Superior temporal gyrus (tissue), 1 donor: ENCODE measurements around the gene SORBS2.
"Not testable (repeated sequence)": the region's sequence is repeated elsewhere in the genome, so short reads cannot be mapped to it uniquely, and the experiment has no call there.

Experiments
- DNase-seq: peaks from one replicate; pipeline ENCODE4 v3.0.0-alpha.2; 2016; ENCODE audit errors: extremely low spot score

Gene SORBS2, protein sequence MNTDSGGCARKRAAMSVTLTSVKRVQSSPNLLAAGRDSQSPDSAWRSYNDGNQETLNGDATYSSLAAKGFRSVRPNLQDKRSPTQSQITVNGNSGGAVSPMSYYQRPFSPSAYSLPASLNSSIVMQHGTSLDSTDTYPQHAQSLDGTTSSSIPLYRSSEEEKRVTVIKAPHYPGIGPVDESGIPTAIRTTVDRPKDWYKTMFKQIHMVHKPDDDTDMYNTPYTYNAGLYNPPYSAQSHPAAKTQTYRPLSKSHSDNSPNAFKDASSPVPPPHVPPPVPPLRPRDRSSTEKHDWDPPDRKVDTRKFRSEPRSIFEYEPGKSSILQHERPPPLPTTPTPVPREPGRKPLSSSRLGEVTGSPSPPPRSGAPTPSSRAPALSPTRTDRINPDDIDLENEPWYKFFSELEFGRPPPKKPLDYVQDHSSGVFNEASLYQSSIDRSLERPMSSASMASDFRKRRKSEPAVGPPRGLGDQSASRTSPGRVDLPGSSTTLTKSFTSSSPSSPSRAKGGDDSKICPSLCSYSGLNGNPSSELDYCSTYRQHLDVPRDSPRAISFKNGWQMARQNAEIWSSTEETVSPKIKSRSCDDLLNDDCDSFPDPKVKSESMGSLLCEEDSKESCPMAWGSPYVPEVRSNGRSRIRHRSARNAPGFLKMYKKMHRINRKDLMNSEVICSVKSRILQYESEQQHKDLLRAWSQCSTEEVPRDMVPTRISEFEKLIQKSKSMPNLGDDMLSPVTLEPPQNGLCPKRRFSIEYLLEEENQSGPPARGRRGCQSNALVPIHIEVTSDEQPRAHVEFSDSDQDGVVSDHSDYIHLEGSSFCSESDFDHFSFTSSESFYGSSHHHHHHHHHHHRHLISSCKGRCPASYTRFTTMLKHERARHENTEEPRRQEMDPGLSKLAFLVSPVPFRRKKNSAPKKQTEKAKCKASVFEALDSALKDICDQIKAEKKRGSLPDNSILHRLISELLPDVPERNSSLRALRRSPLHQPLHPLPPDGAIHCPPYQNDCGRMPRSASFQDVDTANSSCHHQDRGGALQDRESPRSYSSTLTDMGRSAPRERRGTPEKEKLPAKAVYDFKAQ (N-terminal part only)

GRCh38 chr4:185811509-185812364 lies at the start of gene SORBS2:
Gene SORBS2 (minus strand): TSS chr4:185812194. CDS start chr4:185690571, 121,623 bp downstream.
- peak; percentile 77 for DNase-seq

DNA sequence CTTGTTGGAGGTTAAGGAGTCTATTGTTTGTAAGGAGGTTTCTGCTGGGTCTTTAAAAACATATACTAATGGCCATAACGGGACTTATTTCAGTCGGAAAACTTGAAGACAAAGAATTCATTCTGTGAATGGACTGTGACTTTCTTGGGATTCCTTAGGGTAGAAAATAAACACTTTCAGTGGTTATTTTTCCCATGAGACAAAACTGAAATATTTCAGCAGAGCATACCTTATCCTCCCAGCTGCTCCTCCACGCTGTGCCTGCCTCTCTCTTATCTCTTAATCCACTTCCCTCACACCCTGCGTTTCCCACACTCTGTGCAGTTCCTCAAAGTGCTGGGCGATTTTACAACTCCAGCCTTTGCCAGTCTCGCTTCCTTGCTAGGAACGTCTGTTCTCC lies 47.1 kb upstream of the SORBS2 start:
- no peak for DNase-seq

DNA sequence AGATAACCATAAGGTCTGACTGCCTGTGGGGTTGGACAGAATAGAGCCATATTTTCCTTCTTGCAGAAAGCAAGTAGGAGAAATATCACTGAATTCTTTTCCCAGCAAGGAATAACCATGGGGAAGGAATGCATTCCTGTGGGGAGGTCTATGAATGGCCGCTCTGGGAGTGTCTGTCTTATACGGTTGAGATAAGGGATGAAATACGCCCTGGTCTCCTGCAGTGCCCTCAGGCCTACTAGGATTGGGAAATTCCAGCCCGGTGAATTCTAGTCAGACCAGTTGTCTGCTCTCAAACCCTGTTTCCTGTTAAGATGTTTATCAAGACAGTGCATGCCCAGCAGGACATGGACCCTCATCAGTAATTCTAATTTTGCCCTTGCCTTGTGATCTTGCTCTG lies 45.6 kb upstream of the SORBS2 start:
- not testable (repeated sequence) for DNase-seq

DNA sequence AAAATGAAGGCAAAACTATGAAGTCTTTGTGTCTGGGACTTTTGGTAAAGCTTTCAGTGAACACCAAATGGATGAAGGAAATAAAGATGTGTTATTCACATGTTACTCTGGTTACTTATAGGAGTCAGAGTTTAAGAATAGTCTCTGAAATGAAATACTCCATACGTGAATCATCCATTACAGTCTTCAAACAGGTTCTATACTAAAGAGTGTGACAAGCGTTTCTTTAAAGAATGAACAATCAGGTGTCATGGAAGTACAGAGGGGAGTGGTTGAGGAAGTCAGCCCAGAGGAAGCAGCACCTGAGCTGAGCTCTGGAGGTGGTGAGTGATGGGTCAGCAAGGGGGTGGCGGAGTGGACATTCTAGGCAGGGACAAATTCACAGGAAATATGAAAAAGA lies 41.8 kb upstream of the SORBS2 start:
- no peak for DNase-seq

GRCh38 chr4:185852961-185853360 lies 41.0 kb upstream of the SORBS2 start:
- no peak for DNase-seq

DNA sequence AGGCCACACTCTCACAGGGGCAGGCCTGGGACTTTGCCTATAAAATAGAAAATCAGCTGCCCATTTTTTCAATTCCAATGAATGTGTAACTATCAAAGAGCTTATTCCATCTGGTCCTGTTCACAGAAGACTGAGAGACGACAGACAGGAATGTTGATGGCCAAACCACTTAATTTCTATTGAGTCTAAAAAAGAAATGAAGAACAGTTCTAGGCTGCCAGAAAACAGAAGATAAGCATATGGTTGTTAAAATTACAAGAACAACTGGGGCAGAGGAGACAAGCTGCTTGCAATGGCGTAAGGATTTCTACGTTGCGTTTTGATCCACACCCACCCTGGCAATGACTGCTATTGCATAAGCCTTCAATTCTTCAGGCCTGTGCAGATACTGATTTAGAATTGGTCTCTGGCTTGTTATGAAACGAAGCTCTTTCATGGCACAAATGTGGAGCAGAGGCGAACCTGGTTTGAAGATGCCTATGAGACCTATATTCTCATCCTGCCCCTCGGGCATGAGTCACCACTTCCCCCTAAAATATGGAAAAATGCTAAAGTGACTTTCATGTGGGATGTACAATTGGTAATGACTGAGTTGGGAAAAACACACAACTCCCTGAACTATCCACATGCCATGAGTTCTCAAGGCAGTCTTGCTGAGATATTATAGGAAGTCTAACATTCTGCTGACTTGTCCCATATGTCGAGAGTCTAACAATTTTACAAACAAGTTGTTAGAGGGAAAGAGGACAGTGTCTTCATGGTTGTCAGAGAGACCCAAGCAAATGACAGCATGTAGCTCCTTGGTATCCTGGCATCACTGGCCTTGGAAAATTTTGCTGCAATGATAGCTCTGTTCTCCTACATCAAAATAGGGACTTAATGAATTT lies 37.9 kb upstream of the SORBS2 start:
- DNase-seq, result peak; percentile 57

DNA sequence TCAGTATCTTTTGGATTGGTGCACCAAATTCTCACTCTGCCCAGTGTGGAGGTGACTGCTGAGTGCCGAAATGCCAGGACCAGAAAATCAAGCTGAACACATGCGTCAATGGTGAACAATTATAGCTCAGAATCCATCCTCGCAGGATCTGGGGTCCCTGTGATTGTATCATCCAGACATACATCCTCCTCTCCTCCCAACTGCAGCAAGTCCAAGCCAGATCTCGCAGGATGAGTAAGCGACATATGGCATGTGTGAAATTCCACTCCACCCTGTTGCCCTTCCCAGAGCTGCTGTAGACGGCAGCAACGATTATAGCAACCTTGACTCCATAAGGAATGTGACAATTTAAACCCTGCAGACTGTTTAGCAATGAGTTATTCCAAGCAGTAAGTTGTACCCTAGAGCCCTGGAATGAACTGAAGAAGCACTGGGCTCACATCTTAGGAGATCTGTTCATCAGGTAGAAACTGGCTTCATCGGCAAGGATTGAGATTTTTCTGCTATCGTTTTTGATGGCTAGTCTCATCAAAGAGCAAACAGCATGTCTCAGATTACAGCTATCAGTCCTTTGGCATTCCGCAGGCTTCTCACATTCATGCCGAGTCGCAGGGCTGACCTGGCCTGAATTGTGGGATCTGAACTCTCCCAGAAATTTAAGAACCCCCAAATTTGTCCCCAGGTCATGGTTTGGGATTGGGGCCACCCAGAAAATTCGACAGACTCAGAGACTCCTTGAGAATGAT lies 35.5 kb upstream of the SORBS2 start:
- DNase-seq, result peak; percentile 67

- DNase-seq, result no peak
Observed at GRCh38 chr4:185846505-185847150, 34.6 kb upstream of the SORBS2 start.

GRCh38 chr4:185845966-185846365 lies 34.0 kb upstream of the SORBS2 start:
- DNase-seq, result no peak

DNA sequence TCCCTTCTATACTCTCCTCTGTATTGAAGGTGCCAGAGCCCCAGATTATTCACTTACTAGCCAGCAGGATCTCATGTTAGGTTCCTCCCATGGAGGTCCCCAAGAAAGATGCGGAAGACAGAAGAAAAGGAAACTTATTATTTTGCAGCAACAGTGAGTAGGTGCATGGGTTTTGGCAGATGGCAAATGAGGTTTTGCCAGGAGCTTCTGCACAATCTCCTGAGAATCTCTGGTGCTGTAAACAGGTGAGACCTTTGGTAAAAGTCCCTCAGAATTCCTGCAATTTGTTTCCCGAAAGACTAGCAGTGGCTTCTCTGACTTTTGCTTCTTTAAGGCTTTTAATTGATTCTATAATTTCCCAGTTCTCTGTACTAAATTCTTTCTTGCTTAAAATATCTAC lies 29.5 kb upstream of the SORBS2 start:
- no peak for DNase-seq

- no peak for DNase-seq
Observed at GRCh38 chr4:185840953-185841352, 29.0 kb upstream of the SORBS2 start.

- no peak for DNase-seq
Observed at GRCh38 chr4:185840201-185840600, 28.2 kb upstream of the SORBS2 start.

GRCh38 chr4:185839770-185840169 lies 27.8 kb upstream of the SORBS2 start:
- DNase-seq, result no peak

GRCh38 chr4:185839194-185839712 lies 27.3 kb upstream of the SORBS2 start:
- DNase-seq, result no peak

DNA sequence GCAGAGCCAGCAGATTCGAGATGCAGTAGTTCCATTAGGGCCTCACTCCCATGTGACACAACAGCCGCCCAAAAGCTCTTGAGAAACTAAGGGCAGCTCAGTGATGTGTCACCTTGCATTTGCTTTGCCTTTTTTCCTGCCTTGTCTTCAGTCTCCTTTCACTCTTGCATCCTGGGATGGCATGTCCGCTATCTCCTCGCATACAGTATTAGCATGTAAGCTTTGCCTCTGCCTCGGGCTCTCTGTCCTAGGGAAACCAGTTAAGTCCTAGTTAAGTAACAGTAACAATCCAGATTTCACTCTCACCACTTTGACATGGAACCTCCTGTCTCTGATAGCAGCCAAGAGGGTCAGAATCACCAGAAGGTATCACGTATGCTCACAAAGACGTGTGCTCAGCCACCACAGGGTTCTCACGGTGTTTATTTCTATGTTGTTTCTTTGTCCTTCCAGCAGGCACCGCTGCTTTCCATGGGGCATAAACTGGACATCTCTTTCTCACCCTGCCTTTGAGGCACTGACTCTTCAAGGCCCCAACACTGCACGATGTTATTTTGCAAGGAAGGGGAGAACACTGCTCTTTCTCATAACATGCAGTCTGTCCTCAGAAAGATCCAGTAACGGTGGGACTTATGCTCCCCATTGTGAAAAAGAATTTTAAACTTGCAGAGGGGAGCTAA lies 26.7 kb upstream of the SORBS2 start:
- no peak for DNase-seq

GRCh38 chr4:185838104-185838452 lies 26.1 kb upstream of the SORBS2 start:
- DNase-seq, result no peak

- DNase-seq, result no peak
Observed at GRCh38 chr4:185837415-185838103, 25.6 kb upstream of the SORBS2 start.
